NCI-H748 treated with DMSO at 0.1 percent for 48 hours (cell line): Measurements from ENCODE around the gene HDGFL1.

Experiments used
- DNase-seq: peaks from one replicate; lab custom pipeline; 2025; lab: John Stamatoyannopoulos, UW

Gene HDGFL1

DNA sequence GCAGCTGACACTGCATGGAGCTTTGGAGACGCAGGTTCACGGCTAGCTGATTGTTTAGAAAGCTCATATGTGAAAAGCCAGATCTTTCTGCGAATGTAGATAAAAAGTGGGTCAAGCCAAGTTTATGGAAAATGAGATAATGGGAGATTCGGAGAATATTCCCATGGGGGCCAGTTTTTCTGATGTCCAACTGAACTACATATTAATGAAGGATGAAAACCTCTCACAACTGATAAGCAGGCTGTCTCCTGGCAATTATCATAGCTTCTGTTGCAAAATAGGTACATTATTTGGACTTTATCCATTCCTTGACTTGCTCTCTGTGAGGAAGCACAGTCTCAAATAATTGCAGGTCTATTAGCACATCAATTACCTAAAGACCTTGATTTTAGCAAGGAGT is 21.1 kb downstream of the HDGFL1 start:
- DNase-seq = no peak

DNA sequence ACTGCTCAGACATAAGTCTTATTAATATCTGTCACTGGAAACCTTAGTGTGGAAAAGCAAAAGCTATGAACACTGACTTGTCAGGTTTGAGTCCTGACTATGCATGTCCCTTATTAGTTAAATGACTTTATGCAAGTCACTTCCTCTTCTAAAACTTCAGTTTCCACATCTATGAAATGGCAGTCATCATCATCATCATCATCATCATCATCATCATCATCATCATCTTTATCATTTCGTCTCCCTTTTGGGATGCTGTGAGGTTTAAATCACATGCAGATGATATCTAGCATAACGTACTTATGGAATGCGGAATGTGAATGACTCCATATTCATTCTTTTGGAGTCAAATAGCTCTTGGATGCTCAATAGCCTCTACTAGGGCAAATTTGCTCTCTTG is 24.5 kb downstream of the HDGFL1 start:
- DNase-seq = no peak

DNA sequence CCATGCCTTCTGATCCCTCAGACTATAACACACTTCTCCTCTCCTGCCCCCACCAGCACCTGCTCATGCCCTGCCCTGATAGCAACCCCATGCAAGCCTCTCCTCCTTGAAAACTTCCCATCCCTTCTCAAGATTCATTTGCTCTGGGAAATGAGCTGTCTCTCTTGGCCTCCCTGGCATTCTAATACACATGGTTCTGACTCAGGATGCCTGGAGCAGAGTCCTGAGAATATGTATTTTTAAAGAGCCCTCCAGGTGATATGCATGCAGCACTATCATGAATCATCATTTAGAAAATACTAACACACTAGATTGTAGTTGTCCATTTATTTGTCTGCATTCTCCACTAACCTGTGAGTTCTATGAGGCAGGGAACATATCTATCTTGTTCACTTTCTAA is 26.6 kb downstream of the HDGFL1 start:
- no peak for DNase-seq

DNA sequence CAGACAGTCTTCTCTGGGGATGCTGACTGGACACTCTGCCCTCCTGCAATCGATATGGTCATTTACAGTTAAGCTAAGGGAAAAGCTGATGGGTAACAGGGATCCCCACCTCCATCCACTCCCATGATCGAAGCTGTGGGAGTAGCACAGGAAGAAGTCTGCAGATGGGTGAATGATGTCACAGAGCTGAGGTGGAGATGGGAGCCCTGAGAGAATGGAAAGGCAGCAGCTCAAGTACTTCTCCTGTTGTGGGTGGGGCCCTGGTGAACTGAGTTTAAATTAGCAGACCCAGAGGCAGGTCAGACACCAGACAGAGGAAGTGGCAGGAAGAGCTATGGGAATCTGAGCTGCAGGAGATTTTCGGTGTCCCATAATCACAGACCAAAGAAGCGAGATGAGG is 29.0 kb downstream of the HDGFL1 start:
- no peak for DNase-seq

DNA sequence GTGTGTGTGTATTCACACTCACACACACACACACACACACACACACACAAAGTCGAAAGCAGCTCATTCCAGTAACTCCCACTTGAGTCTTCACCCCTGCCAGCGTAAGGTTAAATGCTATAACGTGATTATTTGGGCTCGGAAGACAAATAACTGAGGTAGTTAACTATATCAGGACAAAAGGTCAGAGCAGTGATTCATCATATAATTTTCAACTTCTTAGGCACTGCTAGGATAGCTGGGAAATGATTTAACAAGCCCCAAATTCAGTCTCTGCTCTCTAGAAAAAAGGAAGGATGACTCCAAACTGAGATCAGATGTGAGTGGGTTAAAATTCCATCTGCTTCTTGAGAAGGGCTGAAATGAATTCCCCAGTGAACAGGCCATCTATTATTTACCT is 30.7 kb downstream of the HDGFL1 start:
- no peak for DNase-seq

DNA sequence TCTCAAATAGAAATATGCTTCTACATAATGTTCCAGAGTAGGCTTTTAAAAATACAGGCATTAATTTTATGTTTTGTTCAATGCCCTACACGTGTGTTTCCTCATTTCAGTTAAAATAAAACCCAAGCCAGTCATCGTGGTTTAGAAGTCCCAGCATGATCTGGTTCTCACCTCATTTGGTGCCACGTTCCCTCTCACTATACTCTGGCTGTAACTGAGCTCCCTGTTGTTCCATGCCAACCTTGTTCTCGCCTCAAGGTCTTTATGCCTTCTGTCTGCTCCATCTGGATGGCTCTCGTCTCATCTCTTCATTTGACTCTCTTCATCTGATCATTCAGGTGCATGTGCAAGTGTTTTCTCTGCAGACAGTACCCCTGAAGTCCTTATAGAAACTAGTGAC is 32.6 kb downstream of the HDGFL1 start:
- DNase-seq = no peak

DNA sequence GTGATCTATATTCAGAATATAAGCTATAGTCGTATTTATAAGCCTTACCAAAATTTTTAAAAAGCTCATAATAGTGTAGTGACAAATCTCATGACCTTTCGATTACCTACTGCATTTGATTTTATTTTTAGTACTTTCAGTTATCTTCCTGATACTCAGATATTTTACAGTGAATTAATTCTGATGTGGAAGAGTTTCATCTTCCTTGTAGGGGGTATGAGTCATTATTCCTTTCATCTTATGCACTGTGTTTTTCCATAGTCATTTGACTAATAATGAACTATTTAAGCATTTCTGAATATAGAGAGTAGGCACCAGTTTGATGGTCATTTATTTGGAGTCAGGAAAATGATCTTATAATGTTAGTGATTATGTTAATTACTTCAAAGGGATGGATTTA is 36.4 kb downstream of the HDGFL1 start:
- DNase-seq = no peak

DNA sequence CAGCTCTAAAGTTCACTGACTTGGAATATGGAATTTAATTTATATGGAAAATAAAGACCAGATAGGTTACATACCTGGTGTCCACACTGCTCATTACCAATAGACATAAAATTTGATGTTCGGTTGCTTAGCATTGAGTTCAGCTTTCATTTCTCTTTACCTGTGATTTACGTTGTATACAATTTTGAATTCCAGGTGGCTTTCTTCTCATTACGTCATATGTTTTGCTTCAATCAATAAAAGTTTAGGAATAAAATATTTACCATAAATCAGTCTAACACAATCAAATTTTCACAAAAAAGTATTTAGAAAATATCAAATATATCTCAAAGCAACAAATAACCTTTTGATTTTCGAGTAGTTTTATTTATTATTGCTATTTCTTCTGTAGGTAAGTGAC is 40.8 kb downstream of the HDGFL1 start:
- DNase-seq = no peak

DNA sequence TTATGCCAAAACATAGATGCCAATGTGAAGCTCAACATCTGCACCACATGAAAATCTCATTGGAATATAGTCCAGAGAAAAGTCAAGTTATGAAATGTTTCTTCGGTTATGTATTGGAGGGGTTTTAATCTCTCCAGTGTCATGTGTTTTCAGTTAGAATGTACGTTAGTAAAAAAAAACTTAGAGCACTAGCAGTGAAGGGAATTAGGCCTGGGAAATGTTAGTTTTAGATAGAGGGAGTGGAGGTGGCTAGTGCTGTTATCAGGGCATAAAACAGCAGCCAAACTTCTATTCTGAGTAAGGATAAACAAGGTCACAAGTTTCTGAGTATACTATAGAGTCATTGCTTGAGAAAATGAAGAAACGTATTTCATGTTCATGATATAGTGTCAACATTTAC is 42.9 kb downstream of the HDGFL1 start:
- no peak for DNase-seq

DNA sequence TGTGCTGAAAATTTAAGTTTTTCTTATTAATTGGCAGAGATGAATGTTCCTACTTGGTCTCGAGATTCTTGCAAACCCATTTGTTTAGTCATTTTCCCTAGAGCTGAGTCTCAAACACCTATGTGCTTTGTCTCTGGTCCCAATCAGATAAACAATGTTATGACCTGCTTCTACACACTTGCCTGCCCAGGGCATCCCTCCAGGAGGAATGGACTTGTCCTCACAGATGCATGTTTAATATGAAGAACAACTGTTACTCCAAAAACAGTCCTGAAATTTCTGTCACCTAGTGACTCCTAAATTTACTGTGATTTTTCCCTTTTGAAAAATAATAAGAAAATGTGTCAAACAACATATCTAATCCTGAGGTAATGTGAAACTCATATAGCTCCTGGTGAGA is 43.7 kb downstream of the HDGFL1 start:
- DNase-seq = no peak

DNA sequence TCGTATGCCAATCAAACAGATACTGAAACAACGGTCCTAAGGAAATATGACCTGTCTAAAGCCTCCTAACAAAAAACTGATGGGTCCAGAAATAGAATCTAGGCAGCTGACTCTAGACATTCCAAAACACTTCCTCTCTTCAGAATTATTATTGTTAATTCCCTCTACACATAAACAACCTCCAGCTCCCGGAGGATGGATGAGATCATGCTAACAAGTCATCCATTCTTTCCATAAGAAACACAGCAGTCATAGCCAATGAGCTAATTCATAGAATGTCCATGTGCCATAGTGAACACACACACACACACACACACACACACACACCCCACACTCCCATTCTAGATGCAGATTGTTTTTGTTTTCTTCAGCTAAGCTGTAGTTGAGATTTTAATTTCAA is 44.3 kb downstream of the HDGFL1 start:
- DNase-seq = no peak

DNA sequence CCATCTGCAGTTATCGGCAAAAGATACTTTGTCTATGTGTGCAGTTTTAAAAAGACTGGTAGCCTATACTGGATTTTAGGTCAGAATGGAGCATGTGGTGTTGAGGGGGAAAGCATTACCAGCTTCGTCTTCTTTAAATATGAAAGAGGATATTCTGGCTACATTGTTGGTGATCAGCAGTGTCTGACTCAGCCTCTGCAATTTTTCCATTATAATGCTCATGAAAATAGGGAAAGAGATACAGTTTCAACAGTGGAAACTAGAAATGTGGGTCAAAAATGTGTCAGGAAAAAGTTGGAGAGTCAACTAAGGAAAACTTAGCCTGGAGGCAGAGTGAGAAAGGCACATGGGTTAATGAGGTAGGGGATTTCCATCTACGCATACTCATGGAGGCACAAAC is 45.2 kb downstream of the HDGFL1 start:
- no peak for DNase-seq

DNA sequence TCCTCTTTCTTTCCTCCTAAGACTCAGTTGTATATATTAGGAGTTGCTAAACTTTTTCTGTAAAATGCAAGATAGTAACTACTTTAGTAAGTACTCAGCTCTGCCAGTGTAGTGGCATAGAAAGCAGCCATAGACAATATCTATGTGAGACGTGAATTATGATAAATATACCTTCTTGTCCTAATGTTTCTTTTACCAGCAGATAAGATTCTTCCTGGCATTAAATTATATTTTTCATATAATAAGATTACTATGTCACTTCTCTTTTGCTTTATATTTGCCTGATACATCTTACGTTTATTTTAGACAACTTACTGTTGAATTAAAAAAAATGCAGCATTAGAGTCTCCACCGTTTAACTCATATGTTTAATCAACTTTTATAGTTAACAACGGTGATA is 51.7 kb downstream of the HDGFL1 start:
- DNase-seq = no peak
